Osteoblast (primary cell): ENCODE data around the gene ITGB2. TPM values are rescaled to one million over a fixed set of nuclear protein-coding genes. Genes with fewer than 3 reads are reported as not detected.

Experiments
- DNase-seq: peaks from one replicate; pipeline ENCODE4 v3.0.0; 2011; ENCODE audit warnings: low spot score, mixed read lengths; ENCODE audit not compliant: insufficient read length; ENCODE audit errors: missing footprints
- H2AFZ ChIP-seq: 2 replicates; pipeline ENCODE4 v1.6.0; 2011; ENCODE audit warnings: mild to moderate bottlenecking, low read length
- H3K27ac ChIP-seq: 2 replicates; pipeline ENCODE4 v1.5.1; 2011; ENCODE audit warnings: mild to moderate bottlenecking, low read depth, low read length, moderate library complexity
- H3K27me3 ChIP-seq: 2 replicates; pipeline ENCODE4 v1.6.0; 2012; ENCODE audit warnings: mild to moderate bottlenecking, control low read depth, inconsistent platforms, low read length, moderate library complexity; ENCODE audit not compliant: insufficient read depth
- H3K36me3 ChIP-seq: 2 replicates; pipeline ENCODE4 v1.5.1; 2011; ENCODE audit warnings: mild to moderate bottlenecking, low read length, control low read depth, moderate library complexity; ENCODE audit not compliant: insufficient read depth
- H3K4me1 ChIP-seq: 2 replicates; pipeline ENCODE4 v1.5.1; 2011; ENCODE audit warnings: mild to moderate bottlenecking, low read length, control low read depth, moderate library complexity; ENCODE audit not compliant: insufficient read depth
- H3K4me2 ChIP-seq: 2 replicates; pipeline ENCODE4 v1.6.0; 2011; ENCODE audit warnings: mild to moderate bottlenecking, low read length; ENCODE audit not compliant: insufficient read depth
- H3K4me3 ChIP-seq: fragments of 200-600 bp; sonication (generic); 3 replicates; pipeline ENCODE4 v1.5.1; 2012; ENCODE audit warnings: mild to moderate bottlenecking, low read length, inconsistent platforms; ENCODE audit not compliant: insufficient read depth
- H3K79me2 ChIP-seq: 2 replicates; pipeline ENCODE4 v1.6.0; 2012; ENCODE audit warnings: mild to moderate bottlenecking, low read length, control low read depth, inconsistent platforms; ENCODE audit not compliant: insufficient read depth
- H3K9me3 ChIP-seq: 2 replicates; pipeline ENCODE4 v1.5.1; 2011; ENCODE audit warnings: low read depth, low read length, control low read depth
- H4K20me1 ChIP-seq: 2 replicates; pipeline ENCODE4 v1.6.0; 2012; ENCODE audit warnings: mild to moderate bottlenecking, low read length, control low read depth; ENCODE audit not compliant: insufficient read depth
- CTCF ChIP-seq: IDR thresholded peaks from 2 replicates; pipeline ENCODE4 v1.5.1; 2011; ENCODE audit warnings: mild to moderate bottlenecking, low read depth, low read length, moderate library complexity; ENCODE audit errors: extremely low read depth
- total RNA-seq: library from RNA; depleted of rRNA; stranded (reverse); fragments of >200 nt; gene quantifications from 2 replicates; pipeline ENCODE4 v1.2.3, GENCODE V29; 2012

ITGB2 gene
- total RNA-seq, 1 donor = 15.2 TPM

DNA sequence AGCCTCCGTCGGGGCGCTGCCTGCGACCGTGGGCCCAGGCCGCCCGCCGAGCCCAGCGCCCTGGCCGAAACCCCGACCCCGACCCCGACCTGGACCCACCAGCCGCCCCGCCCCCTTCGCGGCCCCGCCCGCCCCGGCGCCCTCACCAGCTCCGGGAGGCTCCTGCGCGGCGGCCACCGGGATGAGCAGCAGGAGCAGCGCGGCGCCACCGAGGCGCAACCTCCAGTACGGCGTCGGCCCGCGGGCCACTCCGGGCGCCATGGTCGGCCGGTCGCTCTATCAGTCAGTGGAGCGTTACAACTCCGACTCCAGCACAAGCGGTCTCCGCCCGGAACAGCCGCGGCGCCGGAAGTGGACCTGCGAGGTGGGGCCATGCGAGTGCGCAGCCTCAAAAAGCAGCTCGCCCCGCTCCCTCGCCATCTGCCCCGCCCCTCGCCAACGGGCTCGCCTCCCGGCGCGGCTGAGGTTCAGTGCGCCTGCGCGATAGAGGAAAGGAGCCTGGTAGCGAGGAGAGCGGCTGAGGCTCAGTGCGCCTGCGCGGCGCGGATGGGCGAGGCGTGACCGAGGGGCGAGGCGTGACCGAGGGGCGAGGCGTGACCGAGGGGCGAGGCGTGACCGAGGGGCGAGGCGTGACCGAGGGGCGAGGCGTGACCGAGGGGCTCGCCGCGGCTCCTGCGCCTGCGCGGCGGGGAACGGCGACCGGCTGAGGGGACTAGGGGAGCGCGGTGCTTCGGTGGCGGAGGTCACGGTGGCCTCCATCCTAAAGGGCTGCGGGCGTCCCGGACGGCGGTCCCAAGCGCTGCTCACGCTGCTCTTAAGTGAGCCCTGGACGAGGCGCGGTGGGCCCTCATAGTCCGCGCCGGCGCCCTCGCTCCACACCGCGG lies 47.1 kb downstream of the ITGB2 start, which contains the start of gene PTTG1IP:
TSS of gene PTTG1IP (minus strand) at position 335 of the 884 bp plus-strand sequence. CDS start at position 261, 74 bp downstream.
- H3K36me3 ChIP-seq = peaks cover 3% of the 10 kb centered on the region
- peaks cover 30% of the 10 kb centered on the region for H4K20me1 ChIP-seq
- DNase-seq = peak; percentile 100
- H3K79me2 ChIP-seq = peaks cover 41% of the 10 kb centered on the region
- H3K4me1 ChIP-seq = peaks cover 55% of the 10 kb centered on the region
- peak within 1 kb of the TSS; percentile 92 for H3K4me3 ChIP-seq
- peak within 1 kb of the TSS; percentile 93 for H3K27ac ChIP-seq
- peak within 1 kb of the TSS; percentile 80 for H2AFZ ChIP-seq
- no peaks in the 10 kb centered on the region for H3K27me3 ChIP-seq
- TF ChIP-seq CTCF = no peak
- H3K4me2 ChIP-seq = peak within 1 kb of the TSS; percentile 98
- no peaks in the 10 kb centered on the region for H3K9me3 ChIP-seq

- Histone ChIP-seq H3K4me1 (peaks cover 63% of the 10 kb centered on the region), H3K36me3 (peaks cover 5% of the 10 kb centered on the region), H3K27ac (peak overlapping the region; percentile 93), H3K79me2 (peaks cover 48% of the 10 kb centered on the region), H3K4me3 (peak overlapping the region; percentile 92), H4K20me1 (peaks cover 37% of the 10 kb centered on the region), H2AFZ (no peak overlapping the region), H3K9me3 (no peaks in the 10 kb centered on the region), H3K4me2 (peak overlapping the region; percentile 98), H3K27me3 (no peaks in the 10 kb centered on the region)
- peak; percentile 83 for DNase-seq
- no peak for TF ChIP-seq CTCF
These were observed 47.9 kb downstream of the ITGB2 start for GRCh38 chr21:44872649-44873355.

- Histone ChIP-seq H3K79me2 (peaks cover 54% of the 10 kb centered on the region), H3K4me1 (peaks cover 67% of the 10 kb centered on the region), H3K27me3 (no peaks in the 10 kb centered on the region), H4K20me1 (peaks cover 42% of the 10 kb centered on the region), H3K27ac (peak overlapping the region; percentile 93), H3K4me3 (peak overlapping the region; percentile 92), H3K36me3 (peaks cover 5% of the 10 kb centered on the region), H3K4me2 (peak overlapping the region; percentile 98), H2AFZ (no peak overlapping the region), H3K9me3 (no peaks in the 10 kb centered on the region)
- no peak for DNase-seq
- no peak for TF ChIP-seq CTCF
These were observed 48.4 kb downstream of the ITGB2 start for GRCh38 chr21:44872323-44872648.
